Caki2 (cell line): ENCODE measurements around the gene SUGCT. TPM values are rescaled to one million over a fixed set of nuclear protein-coding genes. Genes with fewer than 3 reads are reported as not detected.

Source experiments
- DNase-seq: peaks from one replicate; pipeline ENCODE4 v3.0.0-alpha.2; 2015; ENCODE audit warnings: low read depth
- in situ Hi-C: cut with HindIII; loops from 2 replicates; pipeline ENCODE4 v1.10.0; 2016; ENCODE audit warnings: low sequenced_read_pairs, low pct_unique_long_range_greater_than_20kb, mixed read lengths
- total RNA-seq: library from RNA; depleted of rRNA; stranded (reverse); fragments of >200 nt; shearing (Covaris generic); gene quantifications from 2 replicates; pipeline ENCODE4 v1.2.3, GENCODE V29; 2014; ENCODE audit warnings: low replicate concordance

SUGCT gene
- total RNA-seq, 1 experiment from 2014 or later: 9.7 TPM

DNA sequence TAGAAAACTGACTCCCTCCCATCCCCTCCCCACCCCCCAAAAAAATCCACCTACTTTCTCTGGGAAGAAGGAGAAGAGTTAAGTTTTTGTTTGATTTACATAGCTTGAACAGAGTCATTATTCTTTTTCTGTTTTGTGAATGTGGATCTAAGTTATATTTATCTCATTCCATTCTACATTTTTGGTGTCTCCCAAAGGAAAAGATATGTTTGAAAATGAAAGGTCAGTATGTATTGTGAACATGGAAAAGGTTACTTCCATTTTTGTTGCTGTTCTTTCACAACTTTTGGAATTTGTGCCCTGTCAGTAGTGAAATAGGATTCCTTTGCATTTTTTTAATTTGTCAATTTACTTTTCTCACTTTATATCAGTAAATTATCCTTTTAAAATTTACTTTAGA is 547.9 kb downstream of the SUGCT start:
- in situ Hi-C loops: no loop called here

DNA sequence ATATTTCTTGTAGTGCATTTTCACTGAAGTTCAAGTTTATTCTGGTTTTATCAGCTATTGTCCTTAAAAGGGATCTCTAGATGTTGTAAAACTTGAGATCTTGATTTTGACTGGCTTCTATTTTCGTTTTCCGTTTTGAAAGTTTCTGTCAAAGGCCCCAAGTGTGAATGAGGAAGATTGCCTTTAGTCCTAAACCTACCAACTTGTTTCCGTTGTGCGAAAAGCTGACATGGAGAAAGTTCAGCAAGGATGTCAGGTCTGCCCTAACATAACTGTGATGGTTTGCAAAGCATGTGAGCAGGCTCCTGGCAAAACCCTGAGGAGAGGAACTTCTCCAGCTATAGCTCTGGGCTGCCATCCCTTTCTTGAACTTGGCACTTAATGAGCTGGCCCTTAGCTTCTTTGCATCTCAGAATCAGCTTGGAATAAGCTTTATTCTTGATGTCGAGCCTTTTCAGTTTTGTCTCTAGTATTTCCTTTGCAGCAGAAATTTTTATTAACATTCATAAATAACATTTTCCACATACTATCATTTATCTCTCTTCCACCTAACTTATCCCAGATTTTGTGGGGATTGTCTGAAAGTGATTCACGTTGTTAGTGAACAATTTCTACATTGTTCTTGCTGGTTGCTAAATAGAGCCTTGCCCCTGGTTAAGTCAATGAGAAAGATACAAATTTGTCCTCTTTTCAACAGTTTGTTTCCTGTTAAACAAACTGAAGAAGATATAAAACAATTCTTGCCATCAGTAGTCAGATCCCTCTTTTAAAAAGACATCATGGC is 559.4 kb downstream of the SUGCT start:
- DNase-seq: no peak
- in situ Hi-C loops: no loop called here

More for the DNA sequence above, 547.9 kb downstream of the SUGCT start:
- no peak for DNase-seq

DNA sequence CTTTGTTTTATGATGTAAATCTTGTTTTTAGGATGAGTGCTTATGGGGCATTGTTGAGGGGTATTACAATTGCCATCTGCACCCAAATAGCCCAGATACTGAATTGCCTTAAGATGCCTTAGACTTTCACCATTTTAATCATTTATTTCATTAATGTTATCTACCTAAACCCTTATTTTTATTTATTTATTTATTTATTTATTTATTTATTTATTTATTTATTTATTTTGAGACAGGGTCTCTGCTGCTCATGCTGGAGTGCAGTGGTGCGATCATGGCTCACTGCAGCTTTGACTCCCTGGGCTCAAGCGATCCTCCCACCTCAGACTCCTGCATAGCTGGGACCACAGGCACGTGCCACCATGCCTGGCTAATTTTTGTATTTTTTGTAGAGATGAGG is 560.2 kb downstream of the SUGCT start:
- DNase-seq: no peak
- in situ Hi-C loops: no loop called here

DNA sequence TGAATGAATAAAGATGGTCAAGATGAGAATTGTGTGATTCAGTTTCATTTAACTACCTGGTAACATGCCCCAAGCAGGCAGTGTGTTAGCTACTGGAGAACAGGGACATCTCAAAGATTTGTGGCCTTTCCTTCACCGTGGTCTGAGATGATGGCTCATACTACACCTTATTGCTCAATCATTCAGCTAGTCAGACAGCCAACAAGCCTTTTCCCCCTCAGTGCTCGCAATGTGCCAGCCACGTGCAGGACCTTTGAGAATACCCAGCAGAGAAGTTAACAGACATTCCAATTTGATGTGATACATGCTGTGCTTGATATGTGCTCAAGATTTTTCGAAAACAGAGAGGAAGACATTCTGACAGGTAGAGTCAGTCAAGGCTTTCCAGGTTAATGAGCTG is 562.8 kb downstream of the SUGCT start:
- in situ Hi-C loops: no loop called here

DNA sequence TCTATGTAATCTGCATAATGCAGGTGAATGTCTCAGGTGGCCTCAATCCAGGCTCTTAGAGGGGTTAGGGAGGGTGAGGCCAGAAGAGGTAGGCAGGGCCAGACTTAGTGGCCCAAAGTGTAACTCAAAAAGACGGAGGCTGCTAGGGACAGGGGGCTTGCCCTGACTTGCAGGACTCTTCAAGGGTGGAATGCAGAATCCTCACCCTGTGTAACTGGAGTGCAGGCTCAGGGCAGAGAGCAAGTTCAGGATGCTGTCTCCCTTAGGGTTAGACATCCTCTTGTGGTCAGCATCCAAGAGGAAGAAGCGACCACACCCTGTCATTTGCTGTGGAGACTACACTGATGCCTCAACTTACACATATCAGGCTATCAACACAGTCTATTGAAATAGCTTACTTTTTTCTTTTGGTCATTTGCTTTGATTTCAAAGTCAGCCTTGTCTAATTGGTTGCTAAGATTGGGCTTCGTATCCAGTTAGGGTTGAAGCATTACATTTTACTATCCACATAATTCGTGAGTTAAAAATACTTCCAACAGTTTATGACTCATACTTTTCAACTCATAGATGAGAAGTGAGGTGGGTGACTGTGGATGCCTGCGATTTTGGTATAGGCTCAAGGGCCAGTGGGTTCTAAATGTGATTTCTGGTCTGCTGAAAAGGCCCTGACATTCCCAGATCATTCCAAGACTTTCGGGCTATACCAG is 563.6 kb downstream of the SUGCT start:
- in situ Hi-C loops: no loop called here
- DNase-seq: no peak

More for the DNA sequence above, 562.8 kb downstream of the SUGCT start:
- DNase-seq: no peak

DNA sequence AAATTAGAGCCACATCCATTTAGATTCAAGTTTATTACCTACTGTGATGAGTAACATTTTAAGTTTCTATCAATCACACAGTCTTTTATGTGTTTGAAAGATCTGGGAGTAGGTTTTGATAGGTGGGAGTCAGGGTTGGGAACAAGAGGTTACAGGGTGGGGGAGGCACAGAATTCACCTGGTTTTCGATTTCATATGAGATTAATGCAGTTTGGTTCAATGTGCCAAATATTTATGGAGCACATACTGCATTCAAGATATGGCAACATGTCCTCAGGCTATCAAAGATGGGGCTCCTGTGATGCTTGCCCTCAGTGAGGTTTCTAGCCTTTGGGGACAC is 564.1 kb downstream of the SUGCT start:
- in situ Hi-C loops: no loop called here
- DNase-seq: no peak

DNA sequence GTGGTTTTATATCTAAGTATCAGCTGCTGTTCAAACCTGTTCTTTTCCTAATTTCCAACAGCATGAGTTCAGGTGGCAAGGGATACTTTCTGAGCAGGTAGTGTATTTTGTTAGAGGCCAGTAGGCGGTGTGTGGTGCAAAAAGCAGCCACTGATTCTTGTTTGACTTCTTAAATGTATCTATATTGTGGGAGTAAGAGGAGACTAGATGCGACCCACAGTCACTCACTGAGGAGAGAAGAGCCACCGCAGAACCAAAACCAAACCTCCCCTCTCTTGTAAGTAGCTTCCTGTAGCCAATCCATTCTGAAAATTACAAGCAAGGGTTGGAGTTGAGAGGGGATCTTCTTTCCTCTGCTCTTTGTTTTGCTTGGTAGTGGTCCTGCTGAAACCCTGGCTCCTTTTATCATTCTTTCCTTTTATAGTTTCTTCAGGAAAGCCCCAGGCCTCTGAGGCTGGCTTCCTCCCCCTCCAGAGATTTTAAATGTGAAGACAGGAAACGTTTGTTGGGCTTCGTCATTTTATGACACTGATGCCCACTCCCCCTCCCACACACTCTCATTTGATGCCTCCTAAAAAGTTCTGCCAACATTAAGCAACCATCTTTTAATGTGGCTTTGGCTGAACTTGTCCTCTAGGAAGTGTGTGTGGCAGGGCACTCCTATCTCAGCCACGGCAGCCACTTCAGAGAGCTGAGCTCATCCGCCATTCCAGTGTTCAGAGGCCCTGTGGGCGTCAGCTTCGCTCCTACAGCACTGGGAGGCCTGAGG is 566.0 kb downstream of the SUGCT start:
- in situ Hi-C loops: no loop called here

DNA sequence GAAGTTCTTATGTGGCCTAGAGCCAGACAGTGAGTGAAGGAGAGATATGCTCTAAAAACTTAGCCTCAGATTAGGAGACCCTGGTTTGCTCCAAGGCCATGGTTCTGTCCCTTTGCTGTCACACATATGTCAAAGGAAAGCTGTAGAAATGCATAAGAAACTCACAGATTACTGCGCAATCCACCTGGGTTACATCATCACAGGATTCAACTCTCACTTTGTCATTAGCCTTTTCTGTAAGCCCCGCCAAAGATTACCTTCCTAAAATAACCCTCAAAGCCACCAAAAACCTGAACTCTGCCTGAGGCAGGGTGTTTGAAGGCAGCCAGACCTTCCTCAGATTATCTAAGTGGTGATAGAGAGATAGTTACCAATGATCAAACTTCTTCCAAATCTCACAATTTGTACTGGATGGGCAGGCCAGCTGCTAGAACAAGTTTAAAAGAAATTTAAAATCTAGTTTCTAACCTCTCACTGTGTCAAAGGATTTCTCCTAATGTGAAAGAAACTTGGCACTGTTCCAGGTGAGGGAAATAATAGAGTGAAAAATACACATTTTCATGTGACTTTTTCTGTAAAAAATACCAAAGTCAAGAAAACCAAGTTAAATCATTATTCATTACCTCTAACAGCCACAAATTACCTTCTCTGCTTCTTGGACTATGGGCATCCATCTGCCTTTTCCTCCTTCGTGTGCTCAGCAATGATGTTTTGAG is 567.2 kb downstream of the SUGCT start:
- in situ Hi-C loops: no loop called here
- no peak for DNase-seq

More for the DNA sequence above, 566.0 kb downstream of the SUGCT start:
- DNase-seq: no peak

DNA sequence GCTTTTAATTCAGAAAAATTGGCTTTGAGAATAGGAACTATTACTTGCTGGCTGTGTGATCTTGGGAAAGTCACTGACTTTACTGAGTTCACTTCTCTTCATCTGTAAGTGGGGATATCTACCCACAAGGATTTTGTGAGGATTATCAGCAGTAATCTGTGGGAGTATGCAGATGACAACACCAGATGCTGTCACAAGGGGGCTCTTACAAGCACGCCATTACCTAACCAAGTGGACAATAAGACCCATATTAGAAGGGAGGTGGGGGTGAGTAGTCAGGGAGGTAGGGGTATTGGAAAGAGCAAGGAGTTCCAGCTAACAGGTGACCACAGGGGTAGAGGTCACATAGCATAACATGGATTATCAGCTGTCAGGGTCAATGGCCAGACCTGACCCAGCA is 569.4 kb downstream of the SUGCT start:
- in situ Hi-C loops: no loop called here
- no peak for DNase-seq

DNA sequence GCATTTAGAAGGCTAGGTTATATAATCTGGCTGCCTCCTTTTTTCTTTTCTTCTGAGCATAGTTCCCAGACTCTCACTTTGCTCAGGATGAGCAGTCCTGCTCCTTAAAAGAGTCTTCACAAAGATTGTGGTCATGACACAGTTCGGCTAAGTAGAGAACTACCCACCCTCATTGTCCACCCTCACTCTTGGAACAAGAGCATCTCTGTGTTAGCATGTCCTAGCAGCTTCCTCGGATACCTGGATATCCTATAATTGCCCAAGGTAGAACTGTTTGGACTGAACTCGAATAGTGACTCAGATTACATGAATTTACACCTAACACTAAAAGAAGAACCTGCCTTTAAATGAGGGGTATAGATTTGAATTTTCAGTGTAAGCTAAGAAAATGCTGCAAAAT is 572.0 kb downstream of the SUGCT start:
- no peak for DNase-seq
- in situ Hi-C loops: no loop called here

DNA sequence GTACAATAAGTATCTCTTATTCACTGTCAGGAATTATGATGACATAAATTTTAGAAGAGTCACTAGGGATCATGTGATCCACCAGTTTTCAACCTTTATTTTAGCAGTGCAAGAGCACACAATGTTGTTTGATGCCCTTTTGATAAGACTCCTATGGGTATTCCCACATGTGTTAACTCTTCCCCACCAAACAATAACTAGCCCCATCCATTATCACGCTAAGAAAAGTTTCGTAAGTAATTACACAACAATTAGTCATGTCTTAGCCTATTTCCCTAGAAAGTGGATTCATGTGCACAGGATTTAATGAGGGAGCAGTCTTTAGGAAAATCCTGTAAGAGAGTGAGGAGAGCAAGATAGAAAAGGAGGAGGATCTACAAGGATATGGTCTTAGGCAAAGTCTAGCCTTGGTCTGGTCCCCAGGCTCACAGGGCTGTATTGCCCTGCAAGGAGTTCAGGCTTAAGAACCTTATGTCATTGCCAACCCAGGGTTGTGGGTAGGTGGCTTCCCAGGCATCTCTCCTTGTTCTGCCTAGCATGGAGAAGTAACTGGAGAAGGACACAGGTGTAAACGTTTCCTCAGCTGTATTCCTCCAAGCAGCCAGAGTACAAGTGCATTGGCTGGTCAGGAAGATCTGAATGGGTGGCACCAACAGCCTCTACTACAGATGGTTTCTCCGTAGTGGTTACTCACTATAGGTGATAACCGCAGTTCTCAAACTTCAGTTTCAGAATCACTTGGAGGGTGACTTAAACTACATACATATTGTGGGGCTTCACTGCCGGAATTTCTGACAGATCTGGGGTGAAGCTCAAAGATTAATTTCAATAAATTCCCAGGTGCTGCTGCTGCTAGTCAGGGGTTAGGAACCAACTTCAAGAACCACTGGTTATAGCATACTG is 574.5 kb downstream of the SUGCT start:
- in situ Hi-C loops: no loop called here
- DNase-seq: no peak

DNA sequence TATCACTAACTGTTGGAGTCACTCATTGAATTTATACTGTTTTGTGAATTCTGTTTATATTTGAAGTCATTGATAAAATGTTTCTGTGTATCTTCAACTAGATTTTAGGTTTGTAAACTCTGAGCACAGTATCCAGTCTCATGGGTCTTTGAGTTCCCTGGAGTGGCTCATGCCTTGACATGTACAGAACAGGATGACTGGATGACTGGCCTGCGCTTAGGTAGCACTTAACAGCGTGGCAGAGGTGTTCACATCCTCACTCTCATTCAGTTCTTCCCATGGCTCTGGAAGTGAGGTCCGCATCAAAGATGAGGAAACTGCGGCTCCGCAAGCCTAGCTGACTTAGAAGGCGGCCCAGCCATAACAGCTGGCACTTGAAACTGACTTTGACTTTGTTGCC is 576.9 kb downstream of the SUGCT start:
- in situ Hi-C loops: no loop called here

DNA sequence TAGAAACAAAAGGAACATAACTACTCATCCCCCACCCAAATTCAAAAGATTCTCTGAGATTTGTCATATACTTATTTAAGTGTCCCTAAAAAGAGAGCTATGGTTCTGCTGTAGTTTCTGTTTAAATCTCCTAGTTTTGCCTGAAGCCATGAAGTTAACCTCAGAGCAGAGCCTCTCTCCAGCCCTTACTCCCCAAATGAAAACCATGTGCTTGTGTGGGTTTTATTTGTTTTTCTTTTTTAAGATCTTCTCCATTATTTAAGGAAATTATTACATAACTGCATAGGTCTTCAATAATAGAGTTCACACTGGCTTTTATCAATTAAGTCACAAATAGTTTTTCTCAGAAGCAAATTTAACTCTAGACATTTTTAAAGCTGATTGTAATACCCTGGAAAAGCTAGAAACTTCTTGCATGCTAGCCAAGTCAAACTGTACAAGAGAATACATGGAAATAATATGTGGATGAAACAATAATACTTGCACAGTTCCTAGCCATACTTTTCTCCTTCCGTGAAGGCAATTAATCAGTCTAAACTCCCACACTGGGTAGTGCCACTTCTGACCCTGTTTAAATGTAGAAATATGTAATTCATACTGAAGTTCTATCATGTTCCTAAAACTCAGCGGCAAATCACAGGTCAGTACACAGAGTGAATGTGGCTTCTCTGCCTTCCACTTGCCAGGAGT is 579.7 kb downstream of the SUGCT start:
- in situ Hi-C loops: no loop called here
- no peak for DNase-seq

More for the DNA sequence above, 576.9 kb downstream of the SUGCT start:
- DNase-seq: no peak

DNA sequence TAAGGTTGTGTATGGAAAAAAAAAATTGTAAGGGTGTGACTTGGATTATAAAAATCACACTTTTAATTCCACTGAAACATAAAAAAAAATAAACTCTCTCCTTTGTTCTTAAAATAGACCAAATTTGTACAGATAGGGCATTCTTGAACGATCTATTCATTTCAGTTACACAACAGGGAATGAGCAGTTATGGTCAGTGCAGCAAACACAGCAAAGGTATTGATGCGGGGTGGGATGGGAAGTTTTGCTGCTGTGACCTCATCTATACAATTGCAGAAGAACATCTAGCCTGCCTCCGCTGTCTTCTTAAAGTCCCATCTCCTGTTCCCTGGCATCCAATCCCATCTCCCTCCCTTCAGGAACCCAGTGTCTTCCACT is 580.2 kb downstream of the SUGCT start:
- in situ Hi-C loops: no loop called here
- DNase-seq: no peak

DNA sequence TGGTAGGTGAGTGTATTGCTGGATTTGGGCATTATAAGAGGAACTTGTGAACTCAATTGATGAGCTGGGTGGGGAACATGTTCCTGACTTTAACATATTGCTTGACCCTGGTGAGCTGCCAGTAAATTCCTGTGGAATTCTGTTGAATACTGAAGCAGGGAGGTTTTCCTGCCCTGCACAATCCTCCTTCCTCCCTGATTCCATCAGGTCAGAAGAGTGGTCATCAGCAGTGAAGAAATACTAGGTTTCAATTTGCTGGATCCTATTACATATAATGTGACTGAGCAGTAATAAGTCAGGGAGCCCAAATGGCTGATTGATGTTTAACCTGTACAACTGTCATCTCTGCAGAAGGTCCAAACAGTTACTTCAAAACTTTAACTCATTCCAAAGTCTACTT is 581.2 kb downstream of the SUGCT start:
- DNase-seq: peak; percentile 8
- in situ Hi-C loops: no loop called here

DNA sequence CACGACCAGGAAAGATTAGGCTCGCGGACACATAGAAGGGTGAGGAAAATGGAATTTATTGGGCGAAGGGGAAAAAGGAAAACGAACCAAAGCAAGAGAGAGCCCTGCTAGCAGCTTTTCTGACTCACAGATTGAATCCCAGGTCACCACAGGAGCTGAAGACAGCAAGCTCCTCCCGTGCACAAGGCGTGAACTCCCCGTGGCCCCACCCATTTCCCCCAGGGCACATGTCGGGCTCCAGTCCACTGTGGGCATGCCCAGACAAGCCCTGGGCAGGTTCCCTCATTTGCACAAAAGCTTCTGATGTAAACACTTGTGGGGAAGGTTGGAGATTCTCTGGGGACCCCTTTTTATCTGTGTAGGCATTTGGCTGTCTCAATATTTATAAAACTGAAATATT is 582.4 kb downstream of the SUGCT start:
- peak; percentile 90 for DNase-seq
- in situ Hi-C loops: no loop called here

DNA sequence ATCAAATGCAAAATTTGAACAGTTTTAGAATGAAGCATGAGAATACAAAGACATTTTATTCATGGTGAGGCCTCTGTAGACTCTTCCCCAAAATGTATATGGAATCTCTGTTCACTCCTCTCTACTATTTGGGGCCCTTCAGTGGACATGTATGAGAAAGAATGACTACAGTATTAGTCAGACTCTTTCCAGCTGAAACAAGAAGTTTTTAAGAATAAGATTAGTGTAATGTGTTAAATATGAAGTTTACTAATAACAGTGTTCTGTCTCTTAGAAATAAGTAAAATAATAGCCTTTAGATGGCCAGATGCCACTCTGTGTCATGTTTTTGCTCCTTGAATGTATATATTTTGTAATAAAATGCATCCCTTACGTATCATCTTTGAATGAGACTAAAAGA is 585.6 kb downstream of the SUGCT start:
- no peak for DNase-seq
- in situ Hi-C loops: no loop called here
